ENCODE data around the gene LPAR5.

LPAR5 gene

GRCh38 chr12:6635856-6636531 is at the start of gene LPAR5:
TSS of gene LPAR5 (minus strand) at chr12:6635959. CDS start at chr12:6621248, 14,711 bp downstream.
- no peak for DNase-seq
- in situ Hi-C loops (cut with HindIII; ENCODE audit: low pct_ligation_motif_present, low pct_unique_long_range_greater_than_20kb, low sequenced_read_pairs) = no loop called here

GRCh38 chr12:6684609-6685008 is 48.9 kb upstream of the LPAR5 start:
- in situ Hi-C loops (cut with HindIII; ENCODE audit: low pct_ligation_motif_present, low pct_unique_long_range_greater_than_20kb, low sequenced_read_pairs) = no loop called here
- DNase-seq = peak; percentile 63

- DNase-seq = no peak
- in situ Hi-C loops (cut with HindIII; ENCODE audit: low pct_ligation_motif_present, low pct_unique_long_range_greater_than_20kb, low sequenced_read_pairs) = no loop called here
Measured at GRCh38 chr12:6676962-6677361, 41.2 kb upstream of the LPAR5 start.

GRCh38 chr12:6672143-6672542 is 36.4 kb upstream of the LPAR5 start:
- in situ Hi-C loops (cut with HindIII; ENCODE audit: low pct_ligation_motif_present, low pct_unique_long_range_greater_than_20kb, low sequenced_read_pairs) = no loop called here
- no peak for DNase-seq

GRCh38 chr12:6667559-6668210 is 31.9 kb upstream of the LPAR5 start:
- in situ Hi-C loops (cut with HindIII; ENCODE audit: low pct_ligation_motif_present, low pct_unique_long_range_greater_than_20kb, low sequenced_read_pairs) = no loop called here
- no peak for DNase-seq

- DNase-seq = peak; percentile 63
- in situ Hi-C loops (cut with HindIII; ENCODE audit: low pct_ligation_motif_present, low pct_unique_long_range_greater_than_20kb, low sequenced_read_pairs) = no loop called here
Measured at GRCh38 chr12:6666211-6666610, 30.5 kb upstream of the LPAR5 start.

- DNase-seq = no peak
- in situ Hi-C loops (cut with HindIII; ENCODE audit: low pct_ligation_motif_present, low pct_unique_long_range_greater_than_20kb, low sequenced_read_pairs) = no loop called here
Measured at GRCh38 chr12:6664902-6665301, 29.1 kb upstream of the LPAR5 start.

- DNase-seq = peak; percentile 100
- in situ Hi-C loops (cut with HindIII; ENCODE audit: low pct_ligation_motif_present, low pct_unique_long_range_greater_than_20kb, low sequenced_read_pairs) = no loop called here
Measured at GRCh38 chr12:6662906-6663742, 27.4 kb upstream of the LPAR5 start, which contains the start of gene ING4. TSS of gene ING4 (minus strand) at chr12:6663119. CDS start at chr12:6663101, 18 bp downstream.

- no peak for DNase-seq
Measured at GRCh38 chr12:6662602-6662905, 26.8 kb upstream of the LPAR5 start.

GRCh38 chr12:6653987-6654386 is 18.2 kb upstream of the LPAR5 start:
- no peak for DNase-seq
- in situ Hi-C loops (cut with HindIII; ENCODE audit: low pct_ligation_motif_present, low pct_unique_long_range_greater_than_20kb, low sequenced_read_pairs) = no loop called here

More at GRCh38 chr12:6662602-6662905, 26.8 kb upstream of the LPAR5 start:
- in situ Hi-C loops (cut with HindIII; ENCODE audit: low pct_ligation_motif_present, low pct_unique_long_range_greater_than_20kb, low sequenced_read_pairs) = no loop called here

GRCh38 chr12:6653342-6653741 is 17.6 kb upstream of the LPAR5 start:
- in situ Hi-C loops (cut with HindIII; ENCODE audit: low pct_ligation_motif_present, low pct_unique_long_range_greater_than_20kb, low sequenced_read_pairs) = no loop called here
- no peak for DNase-seq

- in situ Hi-C loops (cut with HindIII; ENCODE audit: low pct_ligation_motif_present, low pct_unique_long_range_greater_than_20kb, low sequenced_read_pairs) = no loop called here
- DNase-seq = no peak
Measured at GRCh38 chr12:6652391-6652790, 16.6 kb upstream of the LPAR5 start.

GRCh38 chr12:6650832-6651231 is 15.1 kb upstream of the LPAR5 start:
- in situ Hi-C loops (cut with HindIII; ENCODE audit: low pct_ligation_motif_present, low pct_unique_long_range_greater_than_20kb, low sequenced_read_pairs) = no loop called here
- DNase-seq = no peak

GRCh38 chr12:6647083-6647604 is 11.4 kb upstream of the LPAR5 start, which contains the start of gene ACRBP:
TSS of gene ACRBP (minus strand) at chr12:6647432. CDS start at chr12:6647366, 66 bp downstream.
- DNase-seq = no peak
- in situ Hi-C loops (cut with HindIII; ENCODE audit: low pct_ligation_motif_present, low pct_unique_long_range_greater_than_20kb, low sequenced_read_pairs) = no loop called here

- DNase-seq = no peak
- in situ Hi-C loops (cut with HindIII; ENCODE audit: low pct_ligation_motif_present, low pct_unique_long_range_greater_than_20kb, low sequenced_read_pairs) = no loop called here
Measured at GRCh38 chr12:6646276-6647082, 10.7 kb upstream of the LPAR5 start.

GRCh38 chr12:6644903-6645302 is 9.1 kb upstream of the LPAR5 start:
- DNase-seq = no peak
- in situ Hi-C loops (cut with HindIII; ENCODE audit: low pct_ligation_motif_present, low pct_unique_long_range_greater_than_20kb, low sequenced_read_pairs) = no loop called here

GRCh38 chr12:6644257-6644596 is 8.5 kb upstream of the LPAR5 start:
- in situ Hi-C loops (cut with HindIII; ENCODE audit: low pct_ligation_motif_present, low pct_unique_long_range_greater_than_20kb, low sequenced_read_pairs) = no loop called here
- DNase-seq = no peak

GRCh38 chr12:6643569-6644256 is 8.0 kb upstream of the LPAR5 start:
- in situ Hi-C loops (cut with HindIII; ENCODE audit: low pct_ligation_motif_present, low pct_unique_long_range_greater_than_20kb, low sequenced_read_pairs) = no loop called here

More at GRCh38 chr12:6643569-6644256, 8.0 kb upstream of the LPAR5 start:
- no peak for DNase-seq

Data from ACHN (cell line).